ENCODE measurements around the gene ANP32E. TPM values are rescaled to one million over a fixed set of nuclear protein-coding genes. Genes with fewer than 3 reads are reported as not detected.
A peak's percentile ranks its signal among the peaks of the same experiment; 100 is the strongest.

ANP32E gene
- total RNA-seq (2012; rRNA removed) = 17.9 and 22.3 TPM in 2 replicates

GRCh38 chr1:150235852-150236613, at the start of gene ANP32E:
TSS of gene ANP32E (minus strand) at chr1:150236112. CDS start at chr1:150235786, 326 bp downstream.
- peak within 1 kb of the TSS; percentile 91 for H3K9ac ChIP-seq (ENCODE audit: low read depth, low read length)
- H3K4me3 ChIP-seq (ENCODE audit: low read length) = peak within 1 kb of the TSS; percentile 94
- peak within 1 kb of the TSS; percentile 99 for H3K4me2 ChIP-seq (ENCODE audit: low read length)
- no peaks in the 10 kb centered on the region for H3K27me3 ChIP-seq (ENCODE audit: control insufficient read depth, insufficient read depth, low read length)
- H3K36me3 ChIP-seq (ENCODE audit: insufficient read depth, low read length) = no peaks in the 10 kb centered on the region
- H3K4me1 ChIP-seq (ENCODE audit: control insufficient read depth, insufficient read depth, low read length) = peaks cover 5% of the 10 kb centered on the region
- H3K9me3 ChIP-seq (replicated peaks; ENCODE audit: low read length) = no peaks in the 10 kb centered on the region

- peaks cover 18% of the 10 kb centered on the region for H3K4me1 ChIP-seq (ENCODE audit: control insufficient read depth, insufficient read depth, low read length)
- no peaks in the 10 kb centered on the region for H3K27me3 ChIP-seq (ENCODE audit: control insufficient read depth, insufficient read depth, low read length)
- H3K4me2 ChIP-seq (ENCODE audit: low read length) = peak overlapping the region; percentile 84
- H3K9me3 ChIP-seq (replicated peaks; ENCODE audit: low read length) = no peaks in the 10 kb centered on the region
- no peak overlapping the region for H3K4me3 ChIP-seq (ENCODE audit: low read length)
- H3K9ac ChIP-seq (ENCODE audit: low read depth, low read length) = no peak overlapping the region
- H3K36me3 ChIP-seq (ENCODE audit: insufficient read depth, low read length) = no peaks in the 10 kb centered on the region
Measured at GRCh38 chr1:150283260-150283659, 47.3 kb upstream of the ANP32E start.

GRCh38 chr1:150282558-150282958, 46.6 kb upstream of the ANP32E start:
- peak overlapping the region; percentile 69 for H3K4me3 ChIP-seq (ENCODE audit: low read length)
- no peaks in the 10 kb centered on the region for H3K36me3 ChIP-seq (ENCODE audit: insufficient read depth, low read length)
- no peaks in the 10 kb centered on the region for H3K9me3 ChIP-seq (replicated peaks; ENCODE audit: low read length)
- peak overlapping the region; percentile 37 for H3K9ac ChIP-seq (ENCODE audit: low read depth, low read length)
- H3K27me3 ChIP-seq (ENCODE audit: control insufficient read depth, insufficient read depth, low read length) = no peaks in the 10 kb centered on the region
- H3K4me2 ChIP-seq (ENCODE audit: low read length) = peak overlapping the region; percentile 84
- peaks cover 18% of the 10 kb centered on the region for H3K4me1 ChIP-seq (ENCODE audit: control insufficient read depth, insufficient read depth, low read length)

GRCh38 chr1:150281758-150282557, 46.0 kb upstream of the ANP32E start, which contains the start of gene CIART:
TSS of gene CIART (plus strand) at chr1:150282554. CDS start at chr1:150283268, 714 bp downstream.
- no peaks in the 10 kb centered on the region for H3K9me3 ChIP-seq (replicated peaks; ENCODE audit: low read length)
- H3K36me3 ChIP-seq (ENCODE audit: insufficient read depth, low read length) = no peaks in the 10 kb centered on the region
- peak within 1 kb of the TSS; percentile 69 for H3K4me3 ChIP-seq (ENCODE audit: low read length)
- H3K27me3 ChIP-seq (ENCODE audit: control insufficient read depth, insufficient read depth, low read length) = no peaks in the 10 kb centered on the region
- peak within 1 kb of the TSS; percentile 78 for H3K9ac ChIP-seq (ENCODE audit: low read depth, low read length)
- H3K4me2 ChIP-seq (ENCODE audit: low read length) = peak within 1 kb of the TSS; percentile 84
- peaks cover 18% of the 10 kb centered on the region for H3K4me1 ChIP-seq (ENCODE audit: control insufficient read depth, insufficient read depth, low read length)

- peak overlapping the region; percentile 69 for H3K4me3 ChIP-seq (ENCODE audit: low read length)
- H3K36me3 ChIP-seq (ENCODE audit: insufficient read depth, low read length) = no peaks in the 10 kb centered on the region
- no peaks in the 10 kb centered on the region for H3K27me3 ChIP-seq (ENCODE audit: control insufficient read depth, insufficient read depth, low read length)
- H3K9me3 ChIP-seq (replicated peaks; ENCODE audit: low read length) = no peaks in the 10 kb centered on the region
- H3K4me1 ChIP-seq (ENCODE audit: control insufficient read depth, insufficient read depth, low read length) = peaks cover 18% of the 10 kb centered on the region
- H3K9ac ChIP-seq (ENCODE audit: low read depth, low read length) = peak overlapping the region; percentile 78
- peak overlapping the region; percentile 84 for H3K4me2 ChIP-seq (ENCODE audit: low read length)
Measured at GRCh38 chr1:150281221-150281757, 45.4 kb upstream of the ANP32E start.

GRCh38 chr1:150280138-150280707, 44.3 kb upstream of the ANP32E start:
- H3K36me3 ChIP-seq (ENCODE audit: insufficient read depth, low read length) = no peaks in the 10 kb centered on the region
- H3K4me1 ChIP-seq (ENCODE audit: control insufficient read depth, insufficient read depth, low read length) = peaks cover 18% of the 10 kb centered on the region
- H3K4me3 ChIP-seq (ENCODE audit: low read length) = no peak overlapping the region
- no peak overlapping the region for H3K9ac ChIP-seq (ENCODE audit: low read depth, low read length)
- H3K27me3 ChIP-seq (ENCODE audit: control insufficient read depth, insufficient read depth, low read length) = no peaks in the 10 kb centered on the region
- H3K9me3 ChIP-seq (replicated peaks; ENCODE audit: low read length) = no peaks in the 10 kb centered on the region
- no peak overlapping the region for H3K4me2 ChIP-seq (ENCODE audit: low read length)

GRCh38 chr1:150273311-150273710, 37.4 kb upstream of the ANP32E start:
- no peak overlapping the region for H3K9ac ChIP-seq (ENCODE audit: low read depth, low read length)
- no peak overlapping the region for H3K4me3 ChIP-seq (ENCODE audit: low read length)
- peak overlapping the region; percentile 19 for H3K4me2 ChIP-seq (ENCODE audit: low read length)
- H3K4me1 ChIP-seq (ENCODE audit: control insufficient read depth, insufficient read depth, low read length) = peaks cover 14% of the 10 kb centered on the region
- no peaks in the 10 kb centered on the region for H3K9me3 ChIP-seq (replicated peaks; ENCODE audit: low read length)
- no peaks in the 10 kb centered on the region for H3K27me3 ChIP-seq (ENCODE audit: control insufficient read depth, insufficient read depth, low read length)
- no peaks in the 10 kb centered on the region for H3K36me3 ChIP-seq (ENCODE audit: insufficient read depth, low read length)

- Histone ChIP-seq H3K4me2 (ENCODE audit: low read length) (no peak overlapping the region), H3K4me1 (ENCODE audit: control insufficient read depth, insufficient read depth, low read length) (peaks cover 22% of the 10 kb centered on the region), H3K9me3 (replicated peaks; ENCODE audit: low read length) (no peaks in the 10 kb centered on the region), H3K9ac (ENCODE audit: low read depth, low read length) (no peak overlapping the region), H3K27me3 (ENCODE audit: control insufficient read depth, insufficient read depth, low read length) (no peaks in the 10 kb centered on the region), H3K36me3 (ENCODE audit: insufficient read depth, low read length) (peaks cover 9% of the 10 kb centered on the region), H3K4me3 (ENCODE audit: low read length) (no peak overlapping the region)
Measured at GRCh38 chr1:150271291-150271959, 35.5 kb upstream of the ANP32E start.

- Histone ChIP-seq H3K4me1 (ENCODE audit: control insufficient read depth, insufficient read depth, low read length) (peaks cover 22% of the 10 kb centered on the region), H3K4me3 (ENCODE audit: low read length) (peak overlapping the region; percentile 94), H3K4me2 (ENCODE audit: low read length) (peak overlapping the region; percentile 94), H3K36me3 (ENCODE audit: insufficient read depth, low read length) (peaks cover 27% of the 10 kb centered on the region), H3K9ac (ENCODE audit: low read depth, low read length) (peak overlapping the region; percentile 98), H3K9me3 (replicated peaks; ENCODE audit: low read length) (no peaks in the 10 kb centered on the region), H3K27me3 (ENCODE audit: control insufficient read depth, insufficient read depth, low read length) (no peaks in the 10 kb centered on the region)
Measured at GRCh38 chr1:150269451-150269850, 33.5 kb upstream of the ANP32E start.

GRCh38 chr1:150268705-150269403, 32.9 kb upstream of the ANP32E start, which contains the start of gene APH1A:
TSS of gene APH1A (minus strand) at chr1:150269016. CDS start at chr1:150268810, 206 bp downstream.
- H3K4me1 ChIP-seq (ENCODE audit: control insufficient read depth, insufficient read depth, low read length) = peaks cover 22% of the 10 kb centered on the region
- no peaks in the 10 kb centered on the region for H3K27me3 ChIP-seq (ENCODE audit: control insufficient read depth, insufficient read depth, low read length)

More at GRCh38 chr1:150268705-150269403, 32.9 kb upstream of the ANP32E start, which contains the start of gene APH1A:
- Histone ChIP-seq H3K9ac (ENCODE audit: low read depth, low read length) (peak within 1 kb of the TSS; percentile 98), H3K36me3 (ENCODE audit: insufficient read depth, low read length) (peaks cover 30% of the 10 kb centered on the region), H3K4me3 (ENCODE audit: low read length) (peak within 1 kb of the TSS; percentile 94), H3K9me3 (replicated peaks; ENCODE audit: low read length) (no peaks in the 10 kb centered on the region), H3K4me2 (ENCODE audit: low read length) (peak within 1 kb of the TSS; percentile 94)

Data from skeletal muscle satellite cell (primary cell).